Keratinocyte (primary cell): ENCODE measurements around the gene INTS3. TPM values are rescaled to one million over a fixed set of nuclear protein-coding genes. Genes with fewer than 3 reads are reported as not detected.

Experiments
- DNase-seq: peaks from one replicate; pipeline ENCODE4 v3.0.0-alpha.2; 2011; ENCODE audit warnings: low read depth, missing footprints, low spot score
- FAIRE-seq: peaks from 2 replicates; lab custom pipeline; 2011; peaks lifted over from hg19 to GRCh38; lab: Jason Lieb, UNC
- H2AFZ ChIP-seq: 2 replicates; pipeline ENCODE4 v1.6.0; 2012; ENCODE audit warnings: low read length, control low read depth, inconsistent platforms; ENCODE audit not compliant: control insufficient read depth
- H3K27ac ChIP-seq: 2 replicates; pipeline ENCODE4 v1.5.1; 2011; ENCODE audit warnings: low read length; ENCODE audit not compliant: control insufficient read depth, insufficient read depth
- H3K27me3 ChIP-seq: 3 replicates; pipeline ENCODE4 v1.6.0; 2011; ENCODE audit warnings: low read length; ENCODE audit not compliant: control insufficient read depth, insufficient read depth; ENCODE audit errors: extremely low read depth
- H3K36me3 ChIP-seq, 2 experiments: 2 replicates in 1 of 2; 3 replicates in 1 of 2; pipeline ENCODE4 v1.5.1; 2011; ENCODE audit warnings: low read length in 2 of 2, mild to moderate bottlenecking in 1 of 2; ENCODE audit not compliant: control insufficient read depth in 2 of 2, insufficient read depth in 2 of 2; ENCODE audit errors: extremely low read depth in 1 of 2
- H3K4me1 ChIP-seq: 3 replicates; pipeline ENCODE4 v1.5.1; 2011; ENCODE audit warnings: low read length; ENCODE audit not compliant: control insufficient read depth, insufficient read depth; ENCODE audit errors: extremely low read depth
- H3K4me2 ChIP-seq: 3 replicates; pipeline ENCODE4 v1.6.0; 2011; ENCODE audit warnings: low read depth, low read length; ENCODE audit not compliant: control insufficient read depth, insufficient read depth; ENCODE audit errors: extremely low read depth
- H3K4me3 ChIP-seq, 3 experiments: fragments of 200-600 bp in 1 of 3; sonication (generic) in 1 of 3; 2 replicates in 2 of 3; 3 replicates in 1 of 3; pipeline ENCODE4 v1.5.1; 2011 to 2016; ENCODE audit warnings: low read length in 3 of 3, mild to moderate bottlenecking in 3 of 3, control low read depth in 2 of 3, inconsistent platforms in 1 of 3, low read depth in 1 of 3, mixed read lengths in 1 of 3, mixed run types in 1 of 3, moderate library complexity in 1 of 3; ENCODE audit not compliant: control insufficient read depth in 2 of 3, insufficient read depth in 2 of 3; ENCODE audit errors: extremely low read depth in 1 of 3
- H3K79me2 ChIP-seq: 2 replicates; pipeline ENCODE4 v1.6.0; 2012; ENCODE audit warnings: low read length; ENCODE audit not compliant: control insufficient read depth, insufficient read depth
- H3K9ac ChIP-seq: 3 replicates; pipeline ENCODE4 v1.6.0; 2011; ENCODE audit warnings: low read length; ENCODE audit not compliant: control insufficient read depth, insufficient read depth; ENCODE audit errors: extremely low read depth
- H3K9me1 ChIP-seq: 3 replicates; pipeline ENCODE4 v1.6.0; 2011; ENCODE audit warnings: low read length; ENCODE audit not compliant: control insufficient read depth, insufficient read depth; ENCODE audit errors: extremely low read depth
- H3K9me3 ChIP-seq: 2 replicates; pipeline ENCODE4 v1.5.1; 2012; ENCODE audit warnings: low read depth, low read length; ENCODE audit not compliant: control insufficient read depth
- H4K20me1 ChIP-seq: 3 replicates; pipeline ENCODE4 v1.6.0; 2011; ENCODE audit warnings: low read length; ENCODE audit not compliant: control insufficient read depth, insufficient read depth; ENCODE audit errors: extremely low read depth
- CTCF ChIP-seq, 3 experiments: IDR thresholded peaks in 1 of 3; conservative IDR thresholded peaks in 1 of 3; optimal IDR thresholded peaks in 1 of 3; 2 replicates in 2 of 3; 3 replicates in 1 of 3; pipeline versions ENCODE3 to v1.5.1; 2011; ENCODE audit warnings: low read length in 3 of 3, mild to moderate bottlenecking in 3 of 3, moderate library complexity in 2 of 3, control low read depth in 1 of 3, inconsistent platforms in 1 of 3; ENCODE audit not compliant: insufficient read depth in 2 of 3; ENCODE audit errors: extremely low read depth in 1 of 3
- EZH2 ChIP-seq: IDR thresholded peaks from one replicate; pipeline ENCODE4 v1.6.1; 2012; ENCODE audit warnings: inconsistent platforms, mild to moderate bottlenecking, low read length, moderate library complexity
- dilution Hi-C: fragments of 300-500 bp; cut with MboI; formaldehyde crosslinking; loops from one replicate; pipeline ENCODE4 v1.7.0; 2020; ENCODE audit warnings: low sequenced_read_pairs; ENCODE audit not compliant: extremely low pct_ligation_motif_present
- polyA plus RNA-seq, 5 experiments: library from polyadenylated mRNA; depleted of rRNA in 3 of 5; stranded (reverse) in 3 of 5; stranded (forward) in 1 of 5; unstranded in 1 of 5; fragments of >200 nt; gene quantifications; 1 replicate in 1 of 5; 2 replicates in 3 of 5; 3 replicates in 1 of 5; pipeline versions ENCODE4 v1.2.1 to v1.2.3, GENCODE V29; 2011 to 2012; ENCODE audit warnings: missing spikeins in 2 of 5, low read depth in 1 of 5, low replicate concordance in 1 of 5

The INTS3 gene
- polyA plus RNA-seq, 1 donor (not counting 4 experiments of a cell fraction or from before 2014, with no cell fraction given): 24.6 TPM

GRCh38 chr1:153790966-153791647 lies 63.3 kb downstream of the INTS3 start:
- no peaks in the 10 kb centered on the region for H3K36me3 ChIP-seq
- DNase-seq (no peak), FAIRE-seq (no peak)
- H3K4me2 ChIP-seq: no peak overlapping the region
- H3K4me3 ChIP-seq: no peak overlapping the region
- no peak overlapping the region for H3K27ac ChIP-seq
- no peak overlapping the region for H3K9ac ChIP-seq
- TF ChIP-seq EZH2: no peak
- no peak for TF ChIP-seq CTCF (optimal IDR thresholded peaks at IDR 0.05 in 1 of 3, IDR thresholded peaks at IDR 0.05 in 1 of 3, conservative IDR thresholded peaks at IDR 0.05 in 1 of 3; ENCODE audit: extremely low read depth in 1 of 3, insufficient read depth in 2 of 3, low read length in 3 of 3)
- H2AFZ ChIP-seq: no peak overlapping the region
- no peaks in the 10 kb centered on the region for H3K9me1 ChIP-seq
- H4K20me1 ChIP-seq: no peaks in the 10 kb centered on the region
- H3K79me2 ChIP-seq: no peaks in the 10 kb centered on the region
- peaks cover 4% of the 10 kb centered on the region for H3K4me1 ChIP-seq
- H3K27me3 ChIP-seq: peaks cover 5% of the 10 kb centered on the region
- dilution Hi-C loops: no loop called here
- H3K9me3 ChIP-seq: no peaks in the 10 kb centered on the region

GRCh38 chr1:153791648-153792253 lies 63.9 kb downstream of the INTS3 start:
- no peak for TF ChIP-seq CTCF (optimal IDR thresholded peaks at IDR 0.05 in 1 of 3, IDR thresholded peaks at IDR 0.05 in 1 of 3, conservative IDR thresholded peaks at IDR 0.05 in 1 of 3; ENCODE audit: extremely low read depth in 1 of 3, insufficient read depth in 2 of 3, low read length in 3 of 3)
- TF ChIP-seq EZH2: no peak
- H3K9ac ChIP-seq: no peak overlapping the region
- H4K20me1 ChIP-seq: no peaks in the 10 kb centered on the region
- H3K9me3 ChIP-seq: no peaks in the 10 kb centered on the region
- H3K36me3 ChIP-seq: no peaks in the 10 kb centered on the region
- FAIRE-seq (no peak), DNase-seq (no peak)
- no peak overlapping the region for H2AFZ ChIP-seq
- H3K4me2 ChIP-seq: no peak overlapping the region
- no peak overlapping the region for H3K4me3 ChIP-seq
- peaks cover 5% of the 10 kb centered on the region for H3K27me3 ChIP-seq
- no peak overlapping the region for H3K27ac ChIP-seq
- no peaks in the 10 kb centered on the region for H3K9me1 ChIP-seq
- H3K4me1 ChIP-seq: peaks cover 4% of the 10 kb centered on the region
- dilution Hi-C loops: no loop called here
- H3K79me2 ChIP-seq: no peaks in the 10 kb centered on the region
